BJ (cell line): ENCODE results near the gene FOLR1. TPM values are rescaled to one million over a fixed set of nuclear protein-coding genes. Genes with fewer than 3 reads are reported as not detected.

ENCODE experiments used
- CTCF ChIA-PET: fragments of 350-600 bp; formaldehyde crosslinking; extraction: SDS; loops from one replicate; lab custom pipeline; 2021; ENCODE audit warnings: antibody characterized with exemption, inconsistent platforms; lab: Yijun Ruan, JAX
- POLR2A ChIA-PET: fragments of 300-600 bp; sonication (Branson Sonifier 250); formaldehyde crosslinking; extraction: SDS; loops from one replicate; lab custom pipeline; 2021; ENCODE audit warnings: antibody characterized with exemption; lab: Charles Lee
- DNase-seq: peaks from one replicate; pipeline ENCODE4 v3.0.0-alpha.2; 2011; ENCODE audit warnings: low read depth
- H3K27me3 ChIP-seq: 2 replicates; pipeline ENCODE4 v1.6.0; 2011; ENCODE audit warnings: low read length; ENCODE audit not compliant: control insufficient read depth, insufficient read depth
- H3K36me3 ChIP-seq: 2 replicates; pipeline ENCODE4 v1.5.1; 2011; ENCODE audit warnings: low read length; ENCODE audit not compliant: control insufficient read depth, insufficient read depth
- H3K4me3 ChIP-seq: 2 replicates; pipeline ENCODE4 v1.5.1; 2011; ENCODE audit warnings: low read depth, mild to moderate bottlenecking, control low read depth, low read length
- polyA plus RNA-seq: library from polyadenylated mRNA; depleted of rRNA; stranded (reverse); fragments of >200 nt; gene quantifications from 2 replicates; pipeline ENCODE4 v1.2.3, GENCODE V29; 2011
- TF ChIP-seq, protein P1 (sequence below): IDR thresholded peaks from 2 replicates; pipeline ENCODE4 v1.5.1; 2011; ENCODE audit warnings: low read depth, mild to moderate bottlenecking, control low read depth, inconsistent platforms, low read length, moderate library complexity; ENCODE audit not compliant: insufficient read depth

The FOLR1 gene
- polyA plus RNA-seq, 1 experiment, result 1.2 TPM

- CTCF ChIA-PET, result interaction anchor here (0.9 to 7.5 kb wide), 3 partner anchors 11 to 136 kb away, joined by 3 to 57 read pairs (median 4); no protein-coding TSS in a partner anchor
- H3K36me3 ChIP-seq, result peaks cover 38% of the 10 kb centered on the region
- H3K27me3 ChIP-seq, result no peaks in the 10 kb centered on the region
- TF ChIP-seq, protein P1, sequence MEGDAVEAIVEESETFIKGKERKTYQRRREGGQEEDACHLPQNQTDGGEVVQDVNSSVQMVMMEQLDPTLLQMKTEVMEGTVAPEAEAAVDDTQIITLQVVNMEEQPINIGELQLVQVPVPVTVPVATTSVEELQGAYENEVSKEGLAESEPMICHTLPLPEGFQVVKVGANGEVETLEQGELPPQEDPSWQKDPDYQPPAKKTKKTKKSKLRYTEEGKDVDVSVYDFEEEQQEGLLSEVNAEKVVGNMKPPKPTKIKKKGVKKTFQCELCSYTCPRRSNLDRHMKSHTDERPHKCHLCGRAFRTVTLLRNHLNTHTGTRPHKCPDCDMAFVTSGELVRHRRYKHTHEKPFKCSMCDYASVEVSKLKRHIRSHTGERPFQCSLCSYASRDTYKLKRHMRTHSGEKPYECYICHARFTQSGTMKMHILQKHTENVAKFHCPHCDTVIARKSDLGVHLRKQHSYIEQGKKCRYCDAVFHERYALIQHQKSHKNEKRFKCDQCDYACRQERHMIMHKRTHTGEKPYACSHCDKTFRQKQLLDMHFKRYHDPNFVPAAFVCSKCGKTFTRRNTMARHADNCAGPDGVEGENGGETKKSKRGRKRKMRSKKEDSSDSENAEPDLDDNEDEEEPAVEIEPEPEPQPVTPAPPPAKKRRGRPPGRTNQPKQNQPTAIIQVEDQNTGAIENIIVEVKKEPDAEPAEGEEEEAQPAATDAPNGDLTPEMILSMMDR, result no peak
- DNase-seq, result no peak
- no peak overlapping the region for H3K4me3 ChIP-seq
- POLR2A ChIA-PET, result no interaction called here
Measured at GRCh38 chr11:72226701-72227100, 34.8 kb downstream of the FOLR1 start.

DNA sequence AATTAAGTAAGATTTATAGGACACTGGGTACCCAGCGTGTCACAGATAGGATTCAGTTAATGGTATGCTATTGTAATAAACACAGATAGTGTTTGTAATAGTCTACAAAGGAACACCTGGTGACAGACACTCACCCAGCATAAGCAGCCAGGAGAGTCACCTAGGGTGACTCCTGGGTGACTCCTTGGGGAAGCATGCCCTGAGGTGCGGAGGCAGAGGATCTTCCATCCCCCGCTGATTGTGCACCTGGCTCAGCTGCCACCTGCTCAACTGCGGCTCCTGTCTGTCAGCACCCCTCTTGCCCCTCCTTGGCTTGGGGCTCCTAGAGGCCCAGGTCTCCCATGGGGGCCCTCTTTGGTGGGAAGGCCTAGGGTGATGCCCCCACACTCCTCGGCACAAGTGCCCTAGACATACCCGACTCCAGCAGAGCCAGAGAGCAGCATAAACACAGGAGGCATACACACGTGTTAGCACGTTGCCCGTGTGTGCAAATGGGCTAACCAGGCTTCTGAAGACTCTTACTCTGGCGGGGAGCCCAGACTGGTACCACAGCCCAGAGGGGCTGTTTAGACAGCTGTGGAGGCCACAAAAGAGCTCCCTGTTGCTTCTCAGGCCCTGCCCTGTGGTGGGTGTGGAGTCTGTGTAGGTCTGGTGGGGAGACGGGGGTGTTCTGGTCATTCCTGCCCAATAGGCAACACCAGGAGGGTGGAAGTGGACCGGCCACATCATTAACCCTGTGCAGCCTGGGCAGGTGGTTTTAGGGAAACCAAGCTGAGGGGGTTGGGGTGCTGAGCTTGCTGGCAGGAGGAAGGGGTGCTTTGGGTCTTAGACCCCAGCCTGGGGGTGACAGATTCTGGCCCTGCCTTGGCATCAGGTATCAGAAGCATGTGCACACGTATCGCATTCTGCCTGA is 35.6 kb downstream of the FOLR1 start:
- TF ChIP-seq, protein P1, result no peak
- no peak for DNase-seq
- ChIA-PET POLR2A (no interaction called here), CTCF (interaction anchor here (0.9 to 7.5 kb wide), 3 partner anchors 10 to 136 kb away, joined by 3 to 57 read pairs (median 4); no protein-coding TSS in a partner anchor)
- H3K4me3 ChIP-seq, result no peak overlapping the region
- peaks cover 47% of the 10 kb centered on the region for H3K36me3 ChIP-seq
- H3K27me3 ChIP-seq, result no peaks in the 10 kb centered on the region

DNA sequence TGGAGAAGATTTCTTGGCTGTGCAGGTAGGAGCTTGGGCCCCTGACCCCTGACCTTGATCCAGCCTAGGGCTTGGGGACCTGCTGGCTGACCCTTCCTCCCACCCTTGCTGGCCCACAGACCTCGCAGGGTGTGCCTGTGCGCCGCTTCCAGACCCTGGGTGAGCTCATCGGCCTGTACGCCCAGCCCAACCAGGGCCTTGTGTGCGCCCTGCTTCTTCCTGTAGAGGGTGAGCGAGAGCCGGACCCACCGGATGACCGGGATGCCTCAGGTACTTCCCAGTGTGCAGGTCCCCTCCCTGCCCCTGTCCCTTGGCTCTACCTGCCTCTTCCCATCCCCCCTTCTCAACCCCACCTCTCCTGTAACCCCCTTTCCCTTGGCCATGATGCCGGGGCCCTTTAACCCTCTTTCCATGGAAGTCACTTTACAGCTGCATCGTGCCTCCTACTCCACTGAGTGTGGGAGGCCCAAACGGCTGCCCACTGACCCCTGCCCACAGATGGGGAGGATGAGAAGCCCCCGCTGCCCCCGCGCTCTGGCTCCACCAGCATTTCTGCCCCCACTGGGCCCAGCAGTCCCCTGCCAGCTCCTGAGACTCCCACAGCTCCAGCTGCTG is 36.4 kb downstream of the FOLR1 start:
- Histone ChIP-seq H3K4me3 (no peak overlapping the region), H3K27me3 (no peaks in the 10 kb centered on the region), H3K36me3 (peaks cover 53% of the 10 kb centered on the region)
- TF ChIP-seq, protein P1, result no peak
- no peak for DNase-seq
- CTCF ChIA-PET, result interaction anchor here (0.6 to 7.5 kb wide), 3 partner anchors 9 to 125 kb away, joined by 3 to 57 read pairs (median 4); no protein-coding TSS in a partner anchor
- POLR2A ChIA-PET, result no interaction called here

DNA sequence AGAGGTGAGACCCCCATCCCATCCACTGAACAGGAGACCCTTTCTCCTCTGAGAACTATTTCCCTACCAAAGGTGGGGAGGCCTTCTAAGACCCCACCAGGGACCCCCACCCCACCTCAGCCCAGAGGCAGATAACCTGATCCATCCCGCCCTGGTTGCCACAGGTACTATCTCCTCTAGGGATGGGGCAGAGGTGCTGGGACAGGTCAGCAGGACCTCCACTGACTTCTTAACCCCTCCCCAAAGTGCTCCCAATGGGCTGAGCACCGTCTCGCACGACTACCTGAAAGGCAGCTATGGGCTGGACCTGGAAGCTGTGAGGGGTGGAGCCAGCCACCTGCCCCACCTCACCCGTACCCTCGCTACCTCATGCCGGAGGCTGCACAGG is 36.9 kb downstream of the FOLR1 start:
- DNase-seq, result no peak
- Histone ChIP-seq H3K27me3 (no peaks in the 10 kb centered on the region), H3K36me3 (peaks cover 58% of the 10 kb centered on the region), H3K4me3 (no peak overlapping the region)
- POLR2A ChIA-PET, result no interaction called here
- TF ChIP-seq, protein P1, result no peak
- CTCF ChIA-PET, result interaction anchor here (0.6 to 7.5 kb wide), 4 partner anchors 9 to 204 kb away, joined by 3 to 57 read pairs (median 4); no protein-coding TSS in a partner anchor
